Body of pancreas (tissue), 4 donors: ENCODE results near the gene LRRC40.

Experiments
- POLR2A ChIP-seq, 3 donors: fragments of 450-650 bp; IDR thresholded peaks; one replicate each; pipeline ENCODE4 v1.6.1; 2016; ENCODE audit warnings: antibody characterized with exemption in 3 of 3, mild to moderate bottlenecking in 2 of 3
- TF ChIP-seq, protein P1 (sequence below), 7 experiments: fragments of 450-650 bp in 4 of 7; fragments of 200-600 bp in 3 of 7; sonication (generic) in 3 of 7; IDR thresholded peaks; one replicate each; pipeline ENCODE4 v1.5.1; 2016 to 2019; ENCODE audit warnings: antibody characterized with exemption in 7 of 7

DNA sequence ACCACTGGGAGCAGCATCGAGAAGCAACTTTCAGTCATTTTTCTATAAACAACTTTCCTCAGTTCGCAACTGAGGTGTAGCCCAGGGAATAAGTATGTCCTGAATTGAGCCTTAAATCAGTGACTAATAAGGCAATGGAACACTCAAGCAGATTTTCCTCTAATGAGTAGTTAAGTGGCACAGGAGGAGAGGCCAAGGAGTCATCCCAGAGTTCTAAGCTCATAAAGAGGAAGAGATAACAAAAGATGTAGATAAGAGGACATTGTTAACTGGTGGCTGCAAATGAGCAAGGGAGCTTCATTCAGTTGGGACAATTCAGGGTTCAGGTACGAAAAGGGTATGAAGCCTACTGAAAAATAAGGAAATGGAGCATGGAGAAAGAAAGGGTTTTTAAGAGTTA lies 64.5 kb downstream of the LRRC40 start:
- TF ChIP-seq, protein P1, sequence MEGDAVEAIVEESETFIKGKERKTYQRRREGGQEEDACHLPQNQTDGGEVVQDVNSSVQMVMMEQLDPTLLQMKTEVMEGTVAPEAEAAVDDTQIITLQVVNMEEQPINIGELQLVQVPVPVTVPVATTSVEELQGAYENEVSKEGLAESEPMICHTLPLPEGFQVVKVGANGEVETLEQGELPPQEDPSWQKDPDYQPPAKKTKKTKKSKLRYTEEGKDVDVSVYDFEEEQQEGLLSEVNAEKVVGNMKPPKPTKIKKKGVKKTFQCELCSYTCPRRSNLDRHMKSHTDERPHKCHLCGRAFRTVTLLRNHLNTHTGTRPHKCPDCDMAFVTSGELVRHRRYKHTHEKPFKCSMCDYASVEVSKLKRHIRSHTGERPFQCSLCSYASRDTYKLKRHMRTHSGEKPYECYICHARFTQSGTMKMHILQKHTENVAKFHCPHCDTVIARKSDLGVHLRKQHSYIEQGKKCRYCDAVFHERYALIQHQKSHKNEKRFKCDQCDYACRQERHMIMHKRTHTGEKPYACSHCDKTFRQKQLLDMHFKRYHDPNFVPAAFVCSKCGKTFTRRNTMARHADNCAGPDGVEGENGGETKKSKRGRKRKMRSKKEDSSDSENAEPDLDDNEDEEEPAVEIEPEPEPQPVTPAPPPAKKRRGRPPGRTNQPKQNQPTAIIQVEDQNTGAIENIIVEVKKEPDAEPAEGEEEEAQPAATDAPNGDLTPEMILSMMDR (IDR thresholded peaks at IDR 0.05) = no peak
- TF ChIP-seq POLR2A (IDR thresholded peaks at IDR 0.05) = no peak
